ENCODE measurements around the gene PLCH2.

Gene PLCH2

DNA sequence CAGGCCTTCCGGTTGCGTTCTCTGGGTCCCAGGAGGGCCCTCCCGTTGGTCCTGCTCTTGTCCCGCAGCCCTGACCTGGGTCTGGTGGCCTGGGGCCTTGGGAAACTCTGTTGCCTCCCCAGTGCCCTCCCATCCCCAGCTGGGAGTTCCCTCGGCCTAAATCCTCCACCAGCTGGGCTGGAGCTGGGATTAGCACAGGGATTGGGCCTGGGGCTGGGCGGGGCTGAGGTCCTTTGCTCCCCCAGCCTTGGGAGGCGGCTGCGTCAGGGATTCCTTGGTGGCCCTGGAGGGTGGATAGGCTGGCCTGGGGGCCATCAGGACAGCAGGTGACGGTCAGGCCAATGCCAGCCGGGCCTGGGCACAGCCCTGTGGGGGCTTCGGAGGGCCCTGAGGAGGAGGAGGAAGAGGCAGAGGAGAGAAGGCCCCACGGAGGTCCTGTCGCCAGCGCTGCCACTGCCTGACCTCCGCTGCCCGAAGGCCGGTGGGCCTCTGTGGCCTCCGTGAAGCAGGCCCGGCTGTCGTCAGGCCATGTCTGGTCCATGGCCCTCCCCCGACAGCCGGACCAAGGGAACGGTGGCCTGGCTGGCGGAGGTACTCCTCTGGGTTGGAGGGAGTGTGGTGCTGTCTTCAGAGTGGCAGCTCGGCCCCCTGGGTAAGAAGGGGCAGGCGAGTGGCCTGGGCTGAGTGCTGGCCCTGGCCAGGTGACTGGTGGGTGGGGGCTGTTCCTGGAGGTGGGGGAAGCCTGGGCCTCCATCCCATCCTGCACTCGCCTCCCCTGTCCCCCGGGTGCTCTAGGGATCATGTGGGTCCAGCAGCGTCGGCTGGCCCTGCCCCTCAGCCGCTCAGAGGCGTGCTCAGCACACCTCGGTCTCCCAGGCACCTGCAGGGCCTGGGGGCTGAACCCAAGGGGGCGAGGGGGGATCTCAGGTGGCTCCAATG lies at the start of gene PLCH2:
PLCH2 (plus strand) TSS at position 229 of the 939 bp plus-strand sequence; CDS start at position 529, 300 bp downstream.
- Histone ChIP-seq H3K9me3 (replicated peaks in 1 of 11) (no peaks in the 10 kb centered on the region), H3K4me1 (peaks cover 35 to 100% (median 97%) of the 10 kb centered on the region in 10 experiments), H3K36me3 (no peaks in the 10 kb centered on the region), H3K4me2 (peak within 1 kb of the TSS in 10 of 11 experiments; percentile 5 to 99 (median 96); a peak in 17 of 22 replicates), H3K27ac (no peak within 1 kb of the TSS), H3K27me3 (peaks cover 0 to 29% (median 0%) of the 10 kb centered on the region in 11 experiments; a peak in 6 of 22 replicates), H3K4me3 (no peak within 1 kb of the TSS), H3K9ac (peak within 1 kb of the TSS in 1 of 11 experiments; percentile 5; a peak in 2 of 22 replicates), H4K20me1 (peaks cover 0 to 99% (median 25%) of the 10 kb centered on the region in 11 experiments; a peak in 13 of 22 replicates)
- TF ChIP-seq Cebpa-rat (IDR thresholded peaks at IDR 0.05) = no peak

DNA sequence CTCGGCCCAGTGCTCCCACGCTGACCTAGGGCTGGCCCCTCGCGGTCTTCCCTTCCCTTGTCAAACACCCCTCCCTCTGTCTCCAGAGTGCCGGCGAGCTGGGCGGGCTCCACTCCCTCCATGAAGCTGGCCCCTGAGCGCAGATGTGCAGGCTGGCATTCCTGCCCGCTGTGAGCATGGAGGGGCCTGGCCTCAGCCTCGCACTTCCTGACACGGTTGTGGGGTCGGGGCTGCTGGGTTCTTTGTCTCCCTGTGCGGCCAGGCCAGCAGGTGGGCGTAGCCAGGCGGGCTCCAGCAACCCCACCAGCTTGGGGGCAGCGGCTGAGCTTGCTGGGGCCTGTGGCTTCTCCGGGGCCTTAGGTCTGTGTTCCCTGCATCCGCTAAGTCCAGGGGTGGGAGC lies 49.5 kb upstream of the PLCH2 start:
- peaks cover 0 to 23% (median 9%) of the 10 kb centered on the region in 11 experiments; a peak in 12 of 22 replicates for H3K9me3 ChIP-seq (replicated peaks in 1 of 11)
- peak overlapping the region in 2 of 11 experiments; percentile 23 to 31; a peak in 1 of 22 replicates for H3K9ac ChIP-seq
- peak overlapping the region in 3 of 11 experiments; percentile 11 to 81 (median 20); a peak in 3 of 22 replicates for H3K4me2 ChIP-seq
- peaks cover 0 to 5% (median 0%) of the 10 kb centered on the region in 11 experiments; a peak in 2 of 22 replicates for H4K20me1 ChIP-seq
- peak overlapping the region in 7 of 11 experiments; percentile 2 to 92 (median 47); a peak in 7 of 22 replicates for H3K27ac ChIP-seq
- no peak for TF ChIP-seq Cebpa-rat (IDR thresholded peaks at IDR 0.05)
- peaks cover 0 to 79% (median 53%) of the 10 kb centered on the region in 10 experiments; a peak in 17 of 20 replicates for H3K4me1 ChIP-seq
- H3K27me3 ChIP-seq = peaks cover 0 to 5% (median 0%) of the 10 kb centered on the region in 11 experiments; a peak in 1 of 22 replicates
- H3K36me3 ChIP-seq = no peaks in the 10 kb centered on the region
- no peak overlapping the region for H3K4me3 ChIP-seq

DNA sequence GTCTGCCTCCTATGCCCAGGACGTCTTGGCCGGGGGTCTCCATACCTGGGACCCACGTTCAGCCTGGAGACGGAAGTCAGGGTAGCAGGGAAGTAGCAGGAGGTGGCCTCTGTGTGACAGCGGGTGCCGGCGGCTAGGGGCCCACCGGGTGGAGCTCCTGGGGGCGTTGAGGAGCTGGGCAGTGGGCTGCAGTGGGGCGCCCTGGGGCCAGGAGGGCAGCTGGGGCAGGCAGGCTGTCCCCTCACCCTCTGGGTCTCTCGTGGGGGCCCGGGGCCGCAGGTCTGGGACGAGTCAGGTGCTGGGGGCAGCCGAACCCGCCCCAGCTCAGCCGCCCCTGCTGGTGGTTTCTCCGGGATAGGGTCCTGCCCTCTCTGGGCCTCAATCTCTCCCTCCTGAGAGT lies 49.0 kb upstream of the PLCH2 start:
- H3K9ac ChIP-seq = peak overlapping the region in 3 of 11 experiments; percentile 23 to 31 (median 29); a peak in 1 of 22 replicates
- H3K4me3 ChIP-seq = no peak overlapping the region
- peaks cover 0 to 84% (median 59%) of the 10 kb centered on the region in 10 experiments; a peak in 17 of 20 replicates for H3K4me1 ChIP-seq
- no peaks in the 10 kb centered on the region for H3K36me3 ChIP-seq
- peaks cover 0 to 5% (median 0%) of the 10 kb centered on the region in 11 experiments; a peak in 2 of 22 replicates for H3K27me3 ChIP-seq
- peak overlapping the region in 2 of 11 experiments; percentile 20 to 81; a peak in 2 of 22 replicates for H3K4me2 ChIP-seq
- no peak for TF ChIP-seq Cebpa-rat (IDR thresholded peaks at IDR 0.05)
- peaks cover 0 to 23% (median 9%) of the 10 kb centered on the region in 11 experiments; a peak in 12 of 22 replicates for H3K9me3 ChIP-seq (replicated peaks in 1 of 11)
- H4K20me1 ChIP-seq = peaks cover 0 to 5% (median 0%) of the 10 kb centered on the region in 11 experiments; a peak in 5 of 22 replicates
- H3K27ac ChIP-seq = peak overlapping the region in 7 of 11 experiments; percentile 22 to 92 (median 47); a peak in 9 of 22 replicates

DNA sequence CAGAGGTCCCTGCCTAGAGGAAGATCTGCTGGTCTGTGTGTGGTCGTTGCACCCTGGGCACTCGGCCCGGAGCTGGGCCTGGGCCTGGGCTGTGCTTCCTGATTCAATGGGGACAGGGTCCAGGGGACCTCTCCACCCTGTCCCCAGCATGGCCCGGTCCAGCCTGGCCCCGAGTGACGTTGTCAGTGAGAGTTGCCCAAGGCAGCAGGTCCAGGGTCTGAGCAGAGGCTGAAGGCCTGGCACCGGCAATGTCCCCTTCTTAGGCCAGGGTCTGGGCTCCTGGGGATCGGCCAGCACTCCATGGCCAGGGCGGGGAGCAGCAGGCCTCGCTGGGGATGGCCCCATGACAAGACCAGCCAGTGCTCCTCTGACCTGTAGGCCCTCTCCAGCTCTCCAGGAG lies 48.1 kb upstream of the PLCH2 start:
- Histone ChIP-seq H3K36me3 (no peaks in the 10 kb centered on the region), H3K4me1 (peaks cover 0 to 93% (median 68%) of the 10 kb centered on the region in 10 experiments; a peak in 17 of 20 replicates), H3K27me3 (peaks cover 0 to 9% (median 3%) of the 10 kb centered on the region in 11 experiments; a peak in 11 of 22 replicates), H3K27ac (peak overlapping the region in 7 of 11 experiments; percentile 81 to 94 (median 88); a peak in 14 of 22 replicates), H3K9me3 (replicated peaks in 1 of 11) (peaks cover 0 to 15% (median 7%) of the 10 kb centered on the region in 11 experiments; a peak in 12 of 22 replicates), H3K9ac (peak overlapping the region in 6 of 11 experiments; percentile 67 to 81 (median 76); a peak in 5 of 22 replicates), H3K4me3 (no peak overlapping the region), H3K4me2 (peak overlapping the region in 8 of 11 experiments; percentile 80 to 95 (median 82); a peak in 15 of 22 replicates), H4K20me1 (peaks cover 0 to 8% (median 0%) of the 10 kb centered on the region in 11 experiments; a peak in 6 of 22 replicates)
- TF ChIP-seq Cebpa-rat (IDR thresholded peaks at IDR 0.05) = no peak

DNA sequence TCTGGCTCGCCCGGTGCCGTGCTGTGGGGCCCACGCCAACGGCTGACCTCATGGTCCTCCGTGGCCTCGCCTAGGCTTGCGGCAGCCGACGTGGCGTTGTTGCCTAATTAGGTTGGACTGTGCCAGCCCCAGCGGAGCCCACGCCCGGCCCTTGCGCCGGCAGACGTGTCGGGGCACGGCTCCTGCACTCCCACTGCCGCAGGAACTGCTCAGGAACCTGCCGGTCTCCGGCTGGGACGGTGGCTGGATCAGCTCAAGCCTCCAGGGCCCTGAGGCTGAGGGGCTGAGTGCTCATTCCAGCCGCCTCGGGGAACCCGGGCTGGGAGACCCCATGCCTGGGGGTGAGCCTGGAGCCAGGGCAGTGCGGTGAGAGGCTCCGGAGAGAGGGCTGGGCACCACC lies 47.6 kb upstream of the PLCH2 start:
- peaks cover 0 to 94% (median 70%) of the 10 kb centered on the region in 10 experiments; a peak in 17 of 20 replicates for H3K4me1 ChIP-seq
- no peak overlapping the region for H3K4me3 ChIP-seq
- H3K9ac ChIP-seq = peak overlapping the region in 8 of 11 experiments; percentile 41 to 81 (median 72); a peak in 10 of 22 replicates
- TF ChIP-seq Cebpa-rat (IDR thresholded peaks at IDR 0.05) = no peak
- H3K36me3 ChIP-seq = no peaks in the 10 kb centered on the region
- peaks cover 0 to 13% (median 0%) of the 10 kb centered on the region in 11 experiments; a peak in 6 of 22 replicates for H4K20me1 ChIP-seq
- peak overlapping the region in 8 of 11 experiments; percentile 63 to 94 (median 88); a peak in 17 of 22 replicates for H3K27ac ChIP-seq
- H3K27me3 ChIP-seq = peaks cover 2 to 14% (median 8%) of the 10 kb centered on the region in 11 experiments; a peak in 15 of 22 replicates
- H3K4me2 ChIP-seq = peak overlapping the region in 9 of 11 experiments; percentile 60 to 95 (median 82); a peak in 16 of 22 replicates
- H3K9me3 ChIP-seq (replicated peaks in 1 of 11) = peaks cover 0 to 10% (median 2%) of the 10 kb centered on the region in 11 experiments; a peak in 9 of 22 replicates

DNA sequence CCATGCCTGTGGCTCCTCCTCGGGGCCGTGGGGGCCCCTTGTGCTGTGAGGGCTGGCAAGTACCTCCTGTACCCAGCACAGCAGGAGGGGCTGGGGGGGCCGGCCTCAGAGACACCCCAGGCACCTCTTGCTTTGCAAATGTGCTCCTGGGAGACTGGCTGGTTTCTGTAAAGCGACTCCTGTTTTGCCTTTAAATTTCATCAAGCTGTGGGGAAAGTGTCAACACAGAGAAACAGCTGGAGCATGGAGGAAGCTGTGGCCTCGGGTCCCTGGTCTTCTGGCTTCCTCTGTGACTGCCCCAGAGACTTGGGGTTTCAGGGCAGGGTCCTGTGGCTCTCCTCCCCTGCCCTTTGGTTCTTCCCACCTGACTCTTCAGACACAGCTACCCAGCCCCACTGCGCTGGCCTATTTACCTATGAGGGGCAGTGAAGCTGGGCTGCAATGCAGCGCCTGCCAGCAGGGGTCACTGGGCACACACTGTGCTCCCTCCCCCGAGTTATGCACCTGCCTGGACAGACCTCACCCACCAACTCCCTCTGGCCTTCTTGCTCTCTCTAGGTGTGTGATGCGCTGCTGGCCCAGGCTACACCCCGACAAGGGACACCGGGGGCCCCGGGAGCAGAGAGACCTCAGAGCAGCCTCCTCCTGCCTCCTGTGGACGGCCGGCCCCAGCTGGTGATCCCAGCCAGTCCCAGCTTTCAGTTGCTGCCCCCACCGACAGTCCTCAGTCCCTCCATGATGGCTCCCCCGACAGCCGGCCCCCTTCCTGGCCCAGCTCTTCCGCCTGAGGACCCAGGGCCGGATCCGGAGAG lies 46.1 kb upstream of the PLCH2 start:
- H3K4me1 ChIP-seq = peaks cover 0 to 93% (median 71%) of the 10 kb centered on the region in 10 experiments; a peak in 17 of 20 replicates
- H3K36me3 ChIP-seq = no peaks in the 10 kb centered on the region
- peaks cover 0 to 8% (median 0%) of the 10 kb centered on the region in 11 experiments; a peak in 3 of 22 replicates for H3K9me3 ChIP-seq (replicated peaks in 1 of 11)
- peaks cover 10 to 27% (median 22%) of the 10 kb centered on the region in 11 experiments; a peak in 18 of 22 replicates for H3K27me3 ChIP-seq
- H3K4me3 ChIP-seq = peak overlapping the region in 4 of 10 experiments; percentile 4 to 36 (median 20); a peak in 4 of 20 replicates
- H4K20me1 ChIP-seq = peaks cover 0 to 28% (median 0%) of the 10 kb centered on the region in 11 experiments; a peak in 7 of 22 replicates
- peak overlapping the region in 9 of 11 experiments; percentile 29 to 94 (median 87); a peak in 17 of 22 replicates for H3K27ac ChIP-seq
- H3K9ac ChIP-seq = peak overlapping the region in 8 of 11 experiments; percentile 41 to 81 (median 72); a peak in 17 of 22 replicates
- H3K4me2 ChIP-seq = peak overlapping the region in 10 of 11 experiments; percentile 32 to 95 (median 82); a peak in 19 of 22 replicates
- peak in 7 of 11 experiments; percentile 48 to 93 (median 75); a peak in 12 of 22 replicates for TF ChIP-seq Cebpa-rat (IDR thresholded peaks at IDR 0.05)

- no peaks in the 10 kb centered on the region for H3K36me3 ChIP-seq
- peak overlapping the region in 9 of 11 experiments; percentile 60 to 95 (median 82); a peak in 18 of 22 replicates for H3K4me2 ChIP-seq
- TF ChIP-seq Cebpa-rat (IDR thresholded peaks at IDR 0.05) = no peak
- H3K4me1 ChIP-seq = peaks cover 0 to 94% (median 76%) of the 10 kb centered on the region in 10 experiments; a peak in 17 of 20 replicates
- H3K9me3 ChIP-seq (replicated peaks in 1 of 11) = peaks cover 0 to 8% (median 0%) of the 10 kb centered on the region in 11 experiments; a peak in 3 of 22 replicates
- H4K20me1 ChIP-seq = peaks cover 0 to 31% (median 0%) of the 10 kb centered on the region in 11 experiments; a peak in 7 of 22 replicates
- H3K27me3 ChIP-seq = peaks cover 14 to 33% (median 23%) of the 10 kb centered on the region in 11 experiments; a peak in 18 of 22 replicates
- H3K4me3 ChIP-seq = no peak overlapping the region
- peak overlapping the region in 8 of 11 experiments; percentile 44 to 94 (median 84); a peak in 15 of 22 replicates for H3K27ac ChIP-seq
- H3K9ac ChIP-seq = peak overlapping the region in 5 of 11 experiments; percentile 25 to 58 (median 49); a peak in 5 of 22 replicates
These were observed 45.5 kb upstream of the PLCH2 start for GRCh38 chr1:2430592-2430973.

Data from BLaER1 treated with 17β-estradiol and CSF1 and Interleukin-3, amounts not matched to agents 10 nM and 100 nM (cell line).